GM18873 (cell line): Measurements from ENCODE around the gene ZNF398.
"Not testable (repeated sequence)": the region's sequence is repeated elsewhere in the genome, so short reads cannot be mapped to it uniquely, and the experiment has no call there.

Experiments used
- ATAC-seq: cut with Tn5 transposase; IDR thresholded peaks from one replicate; pipeline ENCODE4 v1.9.1; 2021; ENCODE audit warnings: mild to moderate bottlenecking, moderate library complexity, moderate number of reproducible peaks; ENCODE audit not compliant: unreplicated experiment, low FRiP score

Gene ZNF398

GRCh38 chr7:149147072-149147751 lies at the start of gene ZNF398:
Gene ZNF398 (plus strand): TSS chr7:149147453. CDS start chr7:149147743, 290 bp downstream.
- peak; percentile 51 for ATAC-seq

DNA sequence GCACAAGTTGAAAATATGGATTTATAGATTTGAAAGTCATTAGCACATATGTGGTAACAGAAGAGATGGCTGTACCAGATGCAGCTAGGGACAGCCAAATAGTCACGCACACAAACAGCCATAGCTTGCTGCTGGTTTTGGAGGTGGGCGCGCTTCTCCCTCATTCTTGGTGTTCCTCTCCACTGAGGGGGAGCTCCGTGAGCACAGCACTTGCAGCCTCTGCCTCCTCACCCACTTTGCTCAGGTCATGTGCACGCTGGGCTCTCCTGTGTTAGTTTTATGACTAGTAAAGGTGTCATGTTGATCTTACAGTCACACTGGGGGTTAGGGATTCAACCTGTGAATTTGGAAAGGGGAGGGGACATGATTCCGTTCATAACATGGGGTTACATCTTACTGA lies 48.2 kb upstream of the ZNF398 start:
- ATAC-seq = no peak

DNA sequence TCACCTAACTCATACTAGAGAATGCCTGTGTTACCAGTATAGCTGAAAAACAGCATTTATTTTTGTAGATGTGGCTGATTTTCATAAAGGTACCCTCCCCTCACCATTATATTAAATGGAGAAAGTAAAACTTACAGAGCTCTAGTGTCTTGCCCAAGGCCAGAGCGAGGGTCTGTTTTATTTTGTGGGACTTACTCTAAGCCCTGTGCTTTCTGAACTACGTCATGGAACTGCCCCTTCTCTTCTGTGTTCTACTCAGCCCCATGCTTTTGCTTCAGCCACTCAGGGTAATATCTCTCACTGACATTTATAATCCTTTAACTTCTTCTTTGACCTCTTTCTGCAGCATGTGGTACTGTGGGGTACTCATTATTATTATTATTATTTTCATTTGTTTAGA lies 46.4 kb upstream of the ZNF398 start:
- no peak for ATAC-seq

DNA sequence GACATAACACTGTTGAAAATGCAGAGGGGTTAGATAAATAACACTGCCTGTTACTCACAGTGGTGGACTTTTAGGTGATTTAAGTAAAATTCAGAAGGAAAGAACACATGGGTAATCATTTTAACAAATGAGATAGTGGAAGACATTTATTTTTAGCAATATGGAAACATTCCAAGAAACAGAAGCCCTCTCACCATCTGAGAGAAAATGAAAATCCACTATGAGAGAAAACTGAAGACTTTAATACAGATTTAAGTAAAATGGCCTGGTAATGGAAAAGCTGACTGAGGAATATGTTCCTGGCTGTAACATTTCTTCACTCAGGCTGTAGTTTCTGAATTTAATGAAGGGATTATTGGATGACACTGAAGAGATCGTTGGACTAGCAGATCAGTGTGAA lies 44.6 kb upstream of the ZNF398 start:
- no peak for ATAC-seq

DNA sequence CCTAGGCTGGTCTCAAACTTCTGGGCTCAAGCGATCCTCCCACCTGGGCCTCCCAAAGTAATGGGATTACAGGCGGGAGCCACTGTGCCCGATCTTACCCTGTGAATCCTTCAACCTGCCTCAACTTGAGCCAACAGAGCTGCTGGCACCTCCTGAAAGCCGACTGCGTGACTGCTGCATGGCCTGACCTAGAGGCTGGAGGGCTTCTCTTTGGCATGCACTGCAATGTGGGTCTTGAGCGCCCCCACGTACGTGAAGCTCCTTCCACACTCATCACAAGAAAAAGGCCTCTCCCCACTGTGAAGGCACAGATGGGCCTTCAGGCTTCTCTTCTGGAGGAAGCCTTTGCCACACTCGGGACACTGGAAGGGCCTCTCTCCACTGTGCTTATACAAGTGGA lies 43.8 kb upstream of the ZNF398 start:
- ATAC-seq = no peak

GRCh38 chr7:149104214-149104613 lies 43.0 kb upstream of the ZNF398 start:
- no peak for ATAC-seq

DNA sequence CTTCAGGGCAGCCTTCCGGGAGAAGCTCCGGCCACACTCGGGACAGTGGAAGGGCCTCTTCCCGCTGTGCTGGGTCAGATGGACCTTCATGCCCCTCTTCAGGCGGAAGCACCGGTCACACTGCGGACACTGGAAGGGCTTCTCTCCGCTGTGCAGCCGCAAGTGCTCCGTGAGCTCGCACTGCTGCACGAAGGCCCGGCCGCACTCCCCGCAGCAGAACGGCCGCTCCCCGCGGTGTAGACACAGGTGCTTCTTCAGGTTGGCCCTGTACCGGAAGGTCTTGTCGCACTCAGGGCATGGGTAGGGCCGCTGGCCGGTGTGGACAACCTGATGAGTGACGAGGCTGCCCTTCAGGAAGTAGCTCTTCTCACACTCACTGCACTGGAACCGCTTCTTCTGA lies 42.5 kb upstream of the ZNF398 start:
- ATAC-seq = no peak

DNA sequence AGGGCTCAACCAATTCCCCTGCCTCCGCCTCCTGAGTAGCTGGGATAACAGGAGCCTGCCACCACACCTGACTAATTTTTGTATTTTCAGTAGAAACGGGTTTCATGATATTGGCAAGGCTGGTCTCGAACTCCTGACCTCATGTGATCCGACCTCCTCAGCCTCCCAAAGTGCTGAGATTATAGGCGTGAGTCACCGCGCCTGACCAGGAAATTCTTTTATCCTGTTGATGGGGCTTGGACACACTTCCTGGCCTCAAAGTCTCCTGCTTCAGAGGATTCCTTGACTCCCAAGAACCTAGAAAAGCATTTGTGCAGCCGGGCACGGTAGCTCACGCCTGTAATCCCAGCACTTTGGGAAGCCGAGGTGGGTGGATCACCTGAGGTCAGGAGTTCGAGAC lies 37.3 kb upstream of the ZNF398 start:
- no peak for ATAC-seq

- peak; percentile 1 for ATAC-seq
Measured at GRCh38 chr7:149125189-149125862, 21.9 kb upstream of the ZNF398 start.

DNA sequence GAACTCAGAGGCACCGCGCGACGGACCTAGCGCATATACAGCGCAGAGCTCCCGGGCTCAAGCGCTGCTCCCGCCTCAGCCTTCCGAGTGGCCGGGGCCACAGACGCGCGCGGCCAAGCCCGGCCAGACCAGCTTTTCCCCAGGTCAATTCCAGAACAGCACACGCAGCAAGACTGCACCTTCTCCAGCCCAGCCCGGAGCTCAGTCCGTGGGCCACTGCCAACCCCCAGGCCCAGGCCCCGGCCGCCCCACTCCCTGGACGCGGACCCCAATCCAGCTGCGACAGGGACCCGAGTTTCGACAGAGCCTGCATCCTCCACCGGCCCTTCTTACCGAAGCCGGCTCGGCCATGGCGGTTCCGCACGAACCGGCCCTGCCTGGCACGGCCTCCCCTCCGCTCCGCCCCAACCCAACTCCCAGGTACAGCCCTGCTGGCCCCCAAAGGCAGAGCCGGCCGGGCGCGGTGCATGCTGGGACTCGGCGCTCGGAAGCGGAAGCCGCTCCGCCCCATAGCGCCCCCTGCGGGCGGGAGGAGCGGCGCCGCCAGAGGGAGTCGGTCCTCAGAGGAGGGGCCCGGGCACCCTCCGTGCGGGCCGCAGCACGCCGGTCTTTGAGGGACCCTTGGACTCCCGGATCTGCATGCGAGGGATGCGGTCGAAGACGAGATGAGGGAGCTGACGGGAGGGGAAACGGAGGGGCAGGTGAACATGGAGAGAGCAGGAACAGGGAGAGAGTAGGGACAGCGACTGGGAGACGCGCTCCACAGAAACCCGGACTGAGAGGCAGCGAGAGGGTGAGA lies 21.2 kb upstream of the ZNF398 start, which contains the start of gene ZNF425:
ZNF425 (minus strand) TSS at position 462 of the 799 bp plus-strand sequence; CDS start at position 351, 111 bp downstream.
- peak; percentile 60 for ATAC-seq

GRCh38 chr7:149126662-149127266 lies 20.5 kb upstream of the ZNF398 start:
- peak; percentile 25 for ATAC-seq

GRCh38 chr7:149130572-149131198 lies 16.6 kb upstream of the ZNF398 start:
- ATAC-seq = no peak

GRCh38 chr7:149133028-149133710 lies 14.1 kb upstream of the ZNF398 start:
- ATAC-seq = no peak

DNA sequence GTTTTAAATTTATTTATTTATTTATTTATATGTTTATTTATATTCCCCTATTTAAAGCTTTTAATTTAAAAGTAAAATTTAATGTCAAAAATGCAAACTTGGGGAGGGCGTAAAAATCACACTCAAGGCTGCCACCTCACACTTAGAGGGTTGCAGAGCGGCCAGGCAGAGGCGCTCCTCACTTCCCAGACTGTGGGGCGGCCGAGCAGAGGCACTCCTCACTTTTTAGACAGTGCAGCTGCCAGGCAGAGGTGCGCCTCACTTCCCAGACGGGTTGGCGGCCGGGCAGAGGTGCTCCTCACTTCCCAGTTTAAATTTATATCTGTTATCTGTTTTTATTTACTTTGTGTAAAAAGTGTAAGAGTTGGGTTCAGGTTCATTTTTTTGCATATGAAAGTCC lies 11.1 kb upstream of the ZNF398 start:
- no peak for ATAC-seq

DNA sequence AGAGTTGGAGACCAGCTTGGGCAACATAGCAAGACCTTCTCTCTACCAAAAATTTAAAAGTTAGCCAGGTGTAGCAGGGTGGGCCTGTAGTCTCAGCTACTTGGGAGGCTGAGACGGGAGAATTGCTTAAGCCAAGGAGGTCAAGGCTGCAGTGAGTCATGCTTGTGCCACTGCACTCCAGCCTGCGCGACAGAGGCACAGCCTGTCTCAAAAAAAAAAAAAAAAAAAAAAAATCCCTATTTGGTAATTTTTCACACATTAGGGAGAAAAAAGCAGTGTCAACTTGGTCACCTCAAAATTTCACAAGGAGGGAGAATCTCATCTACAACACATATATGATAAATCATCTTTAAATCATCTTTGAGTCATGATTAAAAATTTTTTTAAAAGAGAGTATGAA lies 6.4 kb upstream of the ZNF398 start:
- ATAC-seq = no peak

DNA sequence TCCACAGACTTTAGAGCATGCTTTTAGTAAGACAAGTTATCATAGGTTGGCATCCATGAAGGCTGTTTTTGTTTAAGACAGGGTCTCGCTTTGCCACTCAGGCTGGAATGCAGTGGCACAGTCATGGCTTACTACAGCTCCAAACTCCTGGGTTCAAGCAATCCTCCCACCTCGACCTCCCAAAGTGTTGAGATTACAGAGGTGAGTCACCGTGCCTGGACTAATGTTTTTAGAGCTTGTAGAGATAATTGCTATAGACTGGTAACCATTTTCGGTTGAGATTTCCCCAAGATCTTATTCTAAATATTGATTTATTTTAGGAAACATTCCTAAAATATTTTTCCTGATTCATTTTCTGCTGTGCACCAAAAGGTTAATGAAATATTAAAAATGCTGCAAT lies 5.4 kb upstream of the ZNF398 start:
- ATAC-seq = no peak

DNA sequence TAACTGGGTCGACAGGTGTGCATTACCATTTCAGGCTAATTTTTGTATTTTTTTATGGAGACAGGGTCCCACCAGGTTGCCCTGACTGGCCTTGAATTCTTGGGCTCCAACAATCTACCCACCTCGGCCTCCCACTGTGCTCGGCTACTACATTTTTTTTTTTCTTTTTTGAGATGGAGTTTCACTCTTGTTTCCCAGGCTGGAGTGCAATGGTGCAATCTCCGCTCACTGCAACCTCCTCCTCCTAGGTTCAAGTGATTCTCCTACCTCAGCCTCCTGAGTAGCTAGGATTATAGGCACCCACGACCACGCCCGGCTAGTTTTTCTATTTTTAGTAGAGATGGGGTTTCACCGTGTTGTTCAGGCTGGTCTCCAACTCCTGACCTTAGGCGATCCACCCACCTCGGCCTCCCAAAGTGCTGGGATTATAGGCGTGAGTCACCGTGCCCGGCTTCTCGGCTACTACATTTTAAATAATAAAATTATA lies 2.8 kb upstream of the ZNF398 start:
- not testable (repeated sequence) for ATAC-seq

GRCh38 chr7:149145031-149145845 lies 2.0 kb upstream of the ZNF398 start:
- ATAC-seq = no peak
